Measurements from ENCODE around the gene LHFPL5.

DNA sequence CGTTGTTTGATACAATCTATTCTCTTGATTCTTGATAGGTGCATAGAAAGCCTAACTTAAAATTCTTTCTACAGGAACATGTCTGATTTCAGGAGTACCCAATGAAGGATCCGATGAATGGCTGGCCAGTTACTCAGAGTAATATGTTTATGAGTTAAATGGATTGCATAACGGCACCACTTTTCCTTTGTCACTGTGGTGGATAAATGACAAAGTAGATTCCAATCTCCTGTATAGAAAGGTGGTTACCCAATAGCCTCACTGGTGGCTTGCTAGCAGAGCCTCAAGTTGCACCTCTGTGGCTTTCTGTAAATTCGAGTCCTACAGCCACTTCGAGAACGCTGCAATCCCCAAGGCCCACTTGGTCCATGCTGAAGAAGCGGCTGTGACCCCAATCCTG, 28.4 kb downstream of the LHFPL5 start:
- TF ChIP-seq, protein P1, sequence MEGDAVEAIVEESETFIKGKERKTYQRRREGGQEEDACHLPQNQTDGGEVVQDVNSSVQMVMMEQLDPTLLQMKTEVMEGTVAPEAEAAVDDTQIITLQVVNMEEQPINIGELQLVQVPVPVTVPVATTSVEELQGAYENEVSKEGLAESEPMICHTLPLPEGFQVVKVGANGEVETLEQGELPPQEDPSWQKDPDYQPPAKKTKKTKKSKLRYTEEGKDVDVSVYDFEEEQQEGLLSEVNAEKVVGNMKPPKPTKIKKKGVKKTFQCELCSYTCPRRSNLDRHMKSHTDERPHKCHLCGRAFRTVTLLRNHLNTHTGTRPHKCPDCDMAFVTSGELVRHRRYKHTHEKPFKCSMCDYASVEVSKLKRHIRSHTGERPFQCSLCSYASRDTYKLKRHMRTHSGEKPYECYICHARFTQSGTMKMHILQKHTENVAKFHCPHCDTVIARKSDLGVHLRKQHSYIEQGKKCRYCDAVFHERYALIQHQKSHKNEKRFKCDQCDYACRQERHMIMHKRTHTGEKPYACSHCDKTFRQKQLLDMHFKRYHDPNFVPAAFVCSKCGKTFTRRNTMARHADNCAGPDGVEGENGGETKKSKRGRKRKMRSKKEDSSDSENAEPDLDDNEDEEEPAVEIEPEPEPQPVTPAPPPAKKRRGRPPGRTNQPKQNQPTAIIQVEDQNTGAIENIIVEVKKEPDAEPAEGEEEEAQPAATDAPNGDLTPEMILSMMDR (IDR thresholded peaks at IDR 0.05; ENCODE audit: low read depth, low read length): no peak
- no peak for TF ChIP-seq EZH2phosphoT487 (IDR thresholded peaks at IDR 0.05; ENCODE audit: low read depth)
